Measurements from ENCODE around the gene UBL4A. TPM values are rescaled to one million over a fixed set of nuclear protein-coding genes. Genes with fewer than 3 reads are reported as not detected.

The UBL4A gene
- polyA plus RNA-seq, result 6.2 and 8.0 TPM in 2 replicates

GRCh38 chrX:154486396-154487207 lies at the start of gene UBL4A:
Gene UBL4A (minus strand): TSS chrX:154486615. CDS start chrX:154486584, 31 bp downstream.

GRCh38 chrX:154515966-154516655 lies 29.7 kb upstream of the UBL4A start, which contains the start of gene FAM3A:
Gene FAM3A (minus strand): TSS chrX:154516232. CDS start chrX:154515772, 460 bp downstream.

GRCh38 chrX:154490414-154491083 lies 4.1 kb upstream of the UBL4A start, which contains the start of gene SLC10A3:
Gene SLC10A3 (minus strand): TSS chrX:154490629. CDS start chrX:154488940, 1,689 bp downstream.

GRCh38 chrX:154478728-154479622 lies 7.4 kb downstream of the UBL4A start, which contains the start of gene LAGE3:
Gene LAGE3 (minus strand): TSS chrX:154479281. CDS start chrX:154478915, 366 bp downstream.

GRCh38 chrX:154458116-154458953 lies 28.1 kb downstream of the UBL4A start, which contains the start of gene PLXNA3:
Gene PLXNA3 (plus strand): TSS chrX:154458281. CDS start chrX:154460184, 1,903 bp downstream.

GRCh38 chrX:154443992-154444754 lies 42.2 kb downstream of the UBL4A start, which contains the start of gene FAM50A:
Gene FAM50A (plus strand): TSS chrX:154444141. CDS start chrX:154444236, 95 bp downstream.

GRCh38 chrX:154436983-154437752 lies 49.2 kb downstream of the UBL4A start, which contains the start of gene GDI1:
Gene GDI1 (plus strand): TSS chrX:154437154. CDS start chrX:154437255, 101 bp downstream.

Other genes with a start within 250 kb of the UBL4A start
- gene OPN1MW3, start 229.0 kb downstream of the UBL4A start, polyA plus RNA-seq, result not detected in 2 replicates
- gene TEX28, start 191.5 kb downstream of the UBL4A start, polyA plus RNA-seq, result not detected in 2 replicates
- gene TKTL1, start 190.8 kb downstream of the UBL4A start, polyA plus RNA-seq, result not detected in 2 replicates
- 4.9 TPM in 1 of 2 replicates, not detected in the other for gene FLNA, start 112.0 kb downstream of the UBL4A start, polyA plus RNA-seq
- gene EMD, start 107.3 kb downstream of the UBL4A start, polyA plus RNA-seq, result 1.6 and 2.0 TPM in 2 replicates
- 317 and 487 TPM in 2 replicates for gene RPL10, start 88.2 kb downstream of the UBL4A start, polyA plus RNA-seq
- not detected in 2 replicates for gene DNASE1L1, start 77.4 kb downstream of the UBL4A start, polyA plus RNA-seq
- 1.9 and 14.5 TPM in 2 replicates for gene TAFAZZIN, start 75.1 kb downstream of the UBL4A start, polyA plus RNA-seq
- 42.0 and 42.2 TPM in 2 replicates for gene ATP6AP1, start 57.9 kb downstream of the UBL4A start, polyA plus RNA-seq
- gene GDI1, start 49.5 kb downstream of the UBL4A start, polyA plus RNA-seq, result 72.2 and 103 TPM in 2 replicates
- 5.7 and 8.8 TPM in 2 replicates for gene FAM50A, start 42.5 kb downstream of the UBL4A start, polyA plus RNA-seq
- gene PLXNA3, start 28.3 kb downstream of the UBL4A start, polyA plus RNA-seq, result not detected in 2 replicates
- 16.5 and 16.8 TPM in 2 replicates for gene LAGE3, start 7.3 kb downstream of the UBL4A start, polyA plus RNA-seq
- 1.1 and 1.7 TPM in 2 replicates for gene SLC10A3, start 4.0 kb upstream of the UBL4A start, polyA plus RNA-seq
- gene FAM3A, start 29.6 kb upstream of the UBL4A start, polyA plus RNA-seq, result 2.3 and 7.8 TPM in 2 replicates
- gene G6PD, start 60.2 kb upstream of the UBL4A start, polyA plus RNA-seq, result 0.31 and 3.0 TPM in 2 replicates
- gene IKBKG, start 61.0 kb upstream of the UBL4A start, polyA plus RNA-seq, result 2.3 and 5.1 TPM in 2 replicates
- not detected in 2 replicates for gene CTAG1A, start 98.5 kb upstream of the UBL4A start, polyA plus RNA-seq
- not detected in 2 replicates for gene CTAG1B, start 132.7 kb upstream of the UBL4A start, polyA plus RNA-seq
- not detected in 2 replicates for gene CTAG2, start 167.0 kb upstream of the UBL4A start, polyA plus RNA-seq